ENCODE data around the gene AKAP6. TPM values are rescaled to one million over a fixed set of nuclear protein-coding genes. Genes with fewer than 3 reads are reported as not detected.

Gene AKAP6
- total RNA-seq, 3 donors from 2014 or later = 1.1 to 9.1 (median 4.6) TPM

DNA sequence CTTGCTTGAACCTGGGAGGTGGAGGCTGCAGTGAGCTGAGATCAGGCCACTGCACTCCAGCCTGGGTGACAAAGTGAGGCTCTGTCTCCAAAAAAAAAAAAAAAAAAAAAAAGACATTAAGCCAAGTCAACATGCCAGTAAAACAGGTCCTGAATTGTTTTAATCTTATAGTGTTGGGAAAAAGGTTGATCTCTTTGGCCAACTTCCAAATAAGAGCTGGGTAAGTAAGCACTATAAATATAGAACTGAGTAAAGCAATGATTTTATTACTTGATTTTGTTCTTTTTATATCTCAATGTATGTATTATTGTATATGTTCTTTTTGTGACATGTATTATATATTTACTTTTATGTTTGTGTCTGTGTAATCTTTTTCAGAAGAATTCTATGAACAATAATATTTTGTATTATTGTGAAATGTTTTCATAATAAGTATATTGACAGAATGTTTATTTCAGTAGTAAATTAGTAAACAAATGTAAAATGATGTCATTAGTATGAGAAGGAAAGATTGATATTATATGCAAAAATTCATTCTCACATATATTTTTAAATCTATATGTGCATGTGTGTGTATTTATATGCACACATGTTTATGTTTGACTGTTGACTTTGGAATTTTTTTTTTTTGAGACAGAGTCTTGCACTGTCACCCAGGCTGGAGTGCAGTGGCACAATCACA, 9.6 kb upstream of the AKAP6 start:
- Histone ChIP-seq H3K4me3 (no peak overlapping the region), H3K36me3 (no peaks in the 10 kb centered on the region), H3K4me1 (no peaks in the 10 kb centered on the region), H3K9me3 (no peaks in the 10 kb centered on the region), H3K27me3 (no peaks in the 10 kb centered on the region), H3K27ac (no peak overlapping the region)
- intact Hi-C loops (cut with DNase I; ENCODE audit: low total_unique reads) = no loop called here
- TF ChIP-seq CTCF (IDR thresholded peaks at IDR 0.05) (no peak), POLR2A (IDR thresholded peaks at IDR 0.05) (no peak), POLR2AphosphoS5 (IDR thresholded peaks at IDR 0.05) (no peak)
- no peak for DNase-seq (ENCODE audit: low spot score in 2 of 2)

DNA sequence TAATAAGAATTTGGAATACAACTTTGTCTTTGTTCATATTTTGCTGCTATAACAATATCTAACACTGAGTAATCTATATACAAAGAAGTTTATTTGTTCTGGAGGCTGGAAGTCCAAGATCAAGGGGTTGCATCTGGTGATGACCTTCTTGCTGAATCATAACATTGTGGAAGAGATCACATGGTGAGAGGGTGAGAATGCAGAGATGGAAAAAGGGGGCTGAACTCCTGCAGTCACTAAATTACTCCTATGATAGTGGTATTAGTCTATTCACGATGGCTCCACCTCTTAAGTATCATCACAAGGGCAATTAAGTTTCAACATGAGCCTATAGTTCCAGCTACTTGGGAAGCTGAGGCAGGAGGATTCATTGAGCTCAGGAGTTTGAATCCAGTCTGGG, 4.5 kb upstream of the AKAP6 start:
- intact Hi-C loops (cut with DNase I; ENCODE audit: low total_unique reads) = no loop called here

DNA sequence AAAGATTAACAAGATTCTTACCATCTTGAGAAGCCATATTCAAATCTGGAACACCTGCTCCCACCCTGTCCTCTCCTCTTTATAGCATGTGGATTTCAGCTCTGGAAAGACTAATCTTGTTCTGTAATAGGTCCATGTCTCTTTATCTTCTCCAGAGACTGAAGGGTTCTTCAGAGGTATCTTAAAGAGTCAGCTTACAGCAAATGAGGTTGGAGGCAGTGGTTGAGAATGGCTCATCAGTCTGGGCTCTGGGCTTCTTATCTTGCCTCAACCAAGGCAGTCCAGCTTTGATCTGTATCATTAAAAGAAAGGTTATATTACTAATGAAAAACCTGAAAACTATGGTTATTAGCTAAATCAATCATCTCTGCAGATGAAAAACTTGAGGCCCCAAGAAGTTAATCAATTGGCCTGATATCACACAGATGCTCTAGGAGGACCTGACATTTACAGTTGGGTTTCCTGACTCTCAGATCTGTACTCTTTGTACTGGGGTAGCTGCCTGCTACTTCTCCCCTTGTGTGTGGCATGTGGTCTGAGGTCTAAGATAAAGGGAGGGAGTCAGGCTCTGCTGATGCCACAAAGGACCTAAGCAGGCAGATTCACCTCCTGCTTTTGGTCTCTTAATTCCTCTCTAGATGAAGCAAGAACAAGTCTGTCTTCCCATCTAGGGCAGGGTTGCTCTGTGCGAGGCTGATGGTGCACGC, 1.7 kb upstream of the AKAP6 start:
- no peak overlapping the region for H3K4me3 ChIP-seq
- intact Hi-C loops (cut with DNase I; ENCODE audit: low total_unique reads) = no loop called here
- H3K27ac ChIP-seq = no peak overlapping the region
- no peaks in the 10 kb centered on the region for H3K9me3 ChIP-seq
- no peaks in the 10 kb centered on the region for H3K4me1 ChIP-seq
- no peaks in the 10 kb centered on the region for H3K27me3 ChIP-seq
- TF ChIP-seq POLR2A (IDR thresholded peaks at IDR 0.05) (no peak), CTCF (IDR thresholded peaks at IDR 0.05) (no peak), POLR2AphosphoS5 (IDR thresholded peaks at IDR 0.05) (no peak)
- no peak for DNase-seq (ENCODE audit: low spot score in 2 of 2)
- no peaks in the 10 kb centered on the region for H3K36me3 ChIP-seq

More for the DNA sequence above, 4.5 kb upstream of the AKAP6 start:
- H3K4me3 ChIP-seq = no peak overlapping the region
- H3K27ac ChIP-seq = no peak overlapping the region
- no peaks in the 10 kb centered on the region for H3K36me3 ChIP-seq
- DNase-seq (ENCODE audit: low spot score in 2 of 2) = no peak
- H3K9me3 ChIP-seq = no peaks in the 10 kb centered on the region
- TF ChIP-seq POLR2A (IDR thresholded peaks at IDR 0.05) (no peak), CTCF (IDR thresholded peaks at IDR 0.05) (no peak), POLR2AphosphoS5 (IDR thresholded peaks at IDR 0.05) (no peak)
- H3K4me1 ChIP-seq = no peaks in the 10 kb centered on the region
- H3K27me3 ChIP-seq = no peaks in the 10 kb centered on the region

- intact Hi-C loops (cut with DNase I; ENCODE audit: low total_unique reads) = no loop called here
- DNase-seq (ENCODE audit: low spot score in 2 of 2) = no peak
Measured at GRCh38 chr14:32329690-32330285, 690 bp downstream of the AKAP6 start.

More at GRCh38 chr14:32329690-32330285, 690 bp downstream of the AKAP6 start:
- H3K27ac ChIP-seq = no peak overlapping the region
- H3K9me3 ChIP-seq = no peaks in the 10 kb centered on the region
- H3K36me3 ChIP-seq = no peaks in the 10 kb centered on the region
- H3K4me1 ChIP-seq = no peaks in the 10 kb centered on the region
- H3K27me3 ChIP-seq = no peaks in the 10 kb centered on the region
- H3K4me3 ChIP-seq = no peak overlapping the region
- TF ChIP-seq CTCF (IDR thresholded peaks at IDR 0.05) (no peak), POLR2A (IDR thresholded peaks at IDR 0.05) (no peak), POLR2AphosphoS5 (IDR thresholded peaks at IDR 0.05) (no peak)
